Osteoblast (primary cell): ENCODE data around the gene TJP2. TPM values are rescaled to one million over a fixed set of nuclear protein-coding genes. Genes with fewer than 3 reads are reported as not detected.

Experiments used
- DNase-seq: peaks from one replicate; pipeline ENCODE4 v3.0.0; 2011; ENCODE audit warnings: low spot score, mixed read lengths; ENCODE audit not compliant: insufficient read length; ENCODE audit errors: missing footprints
- H2AFZ ChIP-seq: 2 replicates; pipeline ENCODE4 v1.6.0; 2011; ENCODE audit warnings: mild to moderate bottlenecking, low read length
- H3K27ac ChIP-seq: 2 replicates; pipeline ENCODE4 v1.5.1; 2011; ENCODE audit warnings: mild to moderate bottlenecking, low read depth, low read length, moderate library complexity
- H3K27me3 ChIP-seq: 2 replicates; pipeline ENCODE4 v1.6.0; 2012; ENCODE audit warnings: mild to moderate bottlenecking, control low read depth, inconsistent platforms, low read length, moderate library complexity; ENCODE audit not compliant: insufficient read depth
- H3K36me3 ChIP-seq: 2 replicates; pipeline ENCODE4 v1.5.1; 2011; ENCODE audit warnings: mild to moderate bottlenecking, low read length, control low read depth, moderate library complexity; ENCODE audit not compliant: insufficient read depth
- H3K4me1 ChIP-seq: 2 replicates; pipeline ENCODE4 v1.5.1; 2011; ENCODE audit warnings: mild to moderate bottlenecking, low read length, control low read depth, moderate library complexity; ENCODE audit not compliant: insufficient read depth
- H3K4me2 ChIP-seq: 2 replicates; pipeline ENCODE4 v1.6.0; 2011; ENCODE audit warnings: mild to moderate bottlenecking, low read length; ENCODE audit not compliant: insufficient read depth
- H3K4me3 ChIP-seq: fragments of 200-600 bp; sonication (generic); 3 replicates; pipeline ENCODE4 v1.5.1; 2012; ENCODE audit warnings: mild to moderate bottlenecking, low read length, inconsistent platforms; ENCODE audit not compliant: insufficient read depth
- H3K79me2 ChIP-seq: 2 replicates; pipeline ENCODE4 v1.6.0; 2012; ENCODE audit warnings: mild to moderate bottlenecking, low read length, control low read depth, inconsistent platforms; ENCODE audit not compliant: insufficient read depth
- H3K9me3 ChIP-seq: 2 replicates; pipeline ENCODE4 v1.5.1; 2011; ENCODE audit warnings: low read depth, low read length, control low read depth
- H4K20me1 ChIP-seq: 2 replicates; pipeline ENCODE4 v1.6.0; 2012; ENCODE audit warnings: mild to moderate bottlenecking, low read length, control low read depth; ENCODE audit not compliant: insufficient read depth
- CTCF ChIP-seq: IDR thresholded peaks from 2 replicates; pipeline ENCODE4 v1.5.1; 2011; ENCODE audit warnings: mild to moderate bottlenecking, low read depth, low read length, moderate library complexity; ENCODE audit errors: extremely low read depth
- total RNA-seq: library from RNA; depleted of rRNA; stranded (reverse); fragments of >200 nt; gene quantifications from 2 replicates; pipeline ENCODE4 v1.2.3, GENCODE V29; 2012

The TJP2 gene
- total RNA-seq, 1 donor, result 28.6 TPM

- Histone ChIP-seq H3K4me2 (no peak overlapping the region), H2AFZ (no peak overlapping the region), H3K27me3 (no peaks in the 10 kb centered on the region), H3K36me3 (no peaks in the 10 kb centered on the region), H3K27ac (no peak overlapping the region), H3K4me3 (no peak overlapping the region), H3K79me2 (no peaks in the 10 kb centered on the region), H3K4me1 (peaks cover 7% of the 10 kb centered on the region), H3K9me3 (no peaks in the 10 kb centered on the region), H4K20me1 (no peaks in the 10 kb centered on the region)
- DNase-seq, result no peak
- no peak for TF ChIP-seq CTCF
Measured at GRCh38 chr9:69261636-69262035, 87.6 kb downstream of the TJP2 start.

GRCh38 chr9:69264526-69264925, 90.4 kb downstream of the TJP2 start:
- Histone ChIP-seq H3K4me3 (no peak overlapping the region), H3K4me1 (peaks cover 7% of the 10 kb centered on the region), H2AFZ (peak overlapping the region; percentile 54), H3K27ac (no peak overlapping the region), H3K4me2 (no peak overlapping the region), H4K20me1 (no peaks in the 10 kb centered on the region), H3K36me3 (no peaks in the 10 kb centered on the region), H3K79me2 (no peaks in the 10 kb centered on the region), H3K9me3 (no peaks in the 10 kb centered on the region), H3K27me3 (no peaks in the 10 kb centered on the region)
- no peak for TF ChIP-seq CTCF
- DNase-seq, result no peak

- Histone ChIP-seq H3K36me3 (no peaks in the 10 kb centered on the region), H3K4me2 (peak overlapping the region; percentile 48), H3K9me3 (no peaks in the 10 kb centered on the region), H4K20me1 (no peaks in the 10 kb centered on the region), H3K4me3 (peak overlapping the region; percentile 28), H2AFZ (peak overlapping the region; percentile 76), H3K79me2 (no peaks in the 10 kb centered on the region), H3K27ac (no peak overlapping the region), H3K4me1 (peaks cover 7% of the 10 kb centered on the region), H3K27me3 (no peaks in the 10 kb centered on the region)
- peak; percentile 14 for DNase-seq
- TF ChIP-seq CTCF, result no peak
Measured at GRCh38 chr9:69265891-69266290, 91.8 kb downstream of the TJP2 start.

GRCh38 chr9:69272212-69272611, 98.1 kb downstream of the TJP2 start:
- Histone ChIP-seq H3K9me3 (no peaks in the 10 kb centered on the region), H3K27me3 (no peaks in the 10 kb centered on the region), H3K4me2 (no peak overlapping the region), H2AFZ (no peak overlapping the region), H3K27ac (no peak overlapping the region), H3K4me1 (no peaks in the 10 kb centered on the region), H3K79me2 (no peaks in the 10 kb centered on the region), H3K36me3 (no peaks in the 10 kb centered on the region), H4K20me1 (no peaks in the 10 kb centered on the region), H3K4me3 (no peak overlapping the region)
- no peak for TF ChIP-seq CTCF
- DNase-seq, result no peak
